ENCODE measurements around the gene MSH3. TPM values are rescaled to one million over a fixed set of nuclear protein-coding genes. Genes with fewer than 3 reads are reported as not detected.

MSH3 gene
- total and polyA plus RNA-seq, 2 of the 8 experiments (the other 6 are each of a cell fraction or from before 2014, with no cell fraction given): 3.6 to 22.6 TPM

DNA sequence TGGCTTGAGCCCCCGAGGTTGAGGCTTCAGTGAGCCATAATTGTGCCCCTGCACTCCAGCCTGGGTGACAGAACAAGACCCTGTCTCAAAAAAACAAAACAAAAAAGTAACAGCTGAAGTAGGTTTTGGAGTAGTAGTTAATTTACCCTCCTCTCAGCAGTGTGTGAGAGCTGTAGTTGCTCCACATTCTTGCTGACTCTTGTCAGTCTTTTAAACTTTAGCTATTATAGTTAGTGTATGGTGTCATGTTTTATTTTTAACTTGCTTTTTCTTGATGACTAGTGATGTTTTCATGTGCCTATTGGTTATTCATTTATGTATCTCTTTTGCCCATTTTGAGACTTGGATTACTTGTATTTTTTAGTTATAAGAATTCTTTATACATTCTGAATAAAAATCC, 53.2 kb downstream of the MSH3 start:
- Histone ChIP-seq H4K20me1 (replicated peaks in 1 of 2; ENCODE audit: control insufficient read depth in 1 of 2, insufficient read depth in 2 of 2, low read length in 2 of 2) (no peaks in the 10 kb centered on the region), H3K23ac (ENCODE audit: insufficient read length) (no peak overlapping the region), H4K8ac (ENCODE audit: extremely low read depth, insufficient read depth, low read length) (no peak overlapping the region), H3K4me1 (replicated peaks in 1 of 4; ENCODE audit: control insufficient read depth in 3 of 4, insufficient read depth in 4 of 4, low read length in 3 of 4) (peaks cover 0 to 5% (median 1%) of the 10 kb centered on the region in 4 experiments; a peak in 2 of 7 replicates), H3K4ac (replicated peaks; ENCODE audit: insufficient read length, low read depth, low read length) (no peak overlapping the region), H2BK15ac (ENCODE audit: low read length) (no peak overlapping the region), H2BK12ac (ENCODE audit: low read depth, low read length) (no peak overlapping the region), H3K56ac (replicated peaks; ENCODE audit: insufficient read length, low read depth, low read length) (no peak overlapping the region), H3K4me2 (ENCODE audit: insufficient read depth in 1 of 2, low read depth in 2 of 2, low read length in 2 of 2) (no peak overlapping the region), H3K79me2 (ENCODE audit: control insufficient read depth in 1 of 2, insufficient read depth in 2 of 2, low read length in 2 of 2) (no peaks in the 10 kb centered on the region), H3K14ac (ENCODE audit: insufficient read length) (no peak overlapping the region), H3K9ac (replicated peaks in 1 of 4; ENCODE audit: extremely low read depth in 1 of 4, low read depth in 3 of 4, low read length in 3 of 4) (no peak overlapping the region), H3K4me3 (ENCODE audit: extremely low read depth in 1 of 4, insufficient read depth in 2 of 4, low read depth in 3 of 4, low read length in 4 of 4) (no peak overlapping the region), H3K36me3 (ENCODE audit: control insufficient read depth in 2 of 4, insufficient read depth in 4 of 4, low read length in 3 of 4) (0 out of 8 replicates have a peak, but pooled peaks cover 0 to 3% (median 0%) of the 10 kb centered on the region in 4 experiments), H2BK20ac (ENCODE audit: low read length) (no peak overlapping the region), H3K27me3 (replicated peaks in 1 of 4; ENCODE audit: control insufficient read depth in 3 of 4, extremely low read depth in 1 of 4, insufficient read depth in 3 of 4, low read length in 3 of 4) (no peaks in the 10 kb centered on the region), H3K18ac (ENCODE audit: extremely low read depth, low read length) (no peak overlapping the region), H4K5ac (ENCODE audit: insufficient read length, low read depth, low read length) (no peak overlapping the region), H3K9me3 (ENCODE audit: insufficient read depth in 2 of 2, low read depth in 1 of 2, low read length in 1 of 2) (no peaks in the 10 kb centered on the region), H3K23me2 (ENCODE audit: low read depth, low read length) (no peaks in the 10 kb centered on the region), H2AFZ (ENCODE audit: low read length) (no peak overlapping the region), H2BK5ac (ENCODE audit: low read depth, low read length) (no peak overlapping the region), H3K79me1 (ENCODE audit: low read depth, low read length) (no peaks in the 10 kb centered on the region), H2AK5ac (ENCODE audit: low read depth, low read length) (no peak overlapping the region), H2BK120ac (replicated peaks; ENCODE audit: low read depth, low read length) (no peak overlapping the region), H4K91ac (replicated peaks; ENCODE audit: insufficient read length, low read length) (no peak overlapping the region), H3K27ac (ENCODE audit: low read depth, low read length) (no peak overlapping the region)
- ChIA-PET CTCF (ENCODE audit: partially characterized antibody) (interaction anchor here (0.5 to 2.9 kb wide), 3 partner anchors 10 to 33 kb away, joined by 3 to 14 read pairs (median 3); no protein-coding TSS in a partner anchor), POLR2A (ENCODE audit: partially characterized antibody) (no interaction called here)
- DNase-seq (ENCODE audit: low read depth in 1 of 2, low spot score in 2 of 2) (no peak), FAIRE-seq (no peak)
- whole genome bisulfite sequencing, 2 experiments (ENCODE audit: extremely low coverage in 1 of 2, insufficient coverage in 1 of 2, insufficient read length in 1 of 2, insufficient replicate concordance in 2 of 2, low coverage in 1 of 2, low lambda C conversion rate in 2 of 2, missing lambda C conversion rate in 1 of 2): 96% methylated on average over 1 of the region's 1 CpG; no CpG with 5 or more reads in 1 of the 2 experiments
- no peak for TF ChIP-seq SUZ12 (IDR thresholded peaks at IDR 0.05; ENCODE audit: low read length)
- TF ChIP-seq BCL11A (IDR thresholded peaks at IDR 0.05; ENCODE audit: low read depth in 2 of 2, low read length in 2 of 2): no peak
- no peak for TF ChIP-seq CEBPB (IDR thresholded peaks at IDR 0.05; ENCODE audit: low read depth, low read length)

Measured in H1 (cell line).